GM20431 (cell line): ENCODE measurements around the gene NDUFB10.

Experiments
- in situ Hi-C: fragments of 300-500 bp; cut with MseI, MboI; formaldehyde crosslinking; loops from one replicate; pipeline ENCODE4 v1.15.0; 2020; ENCODE audit warnings: low sequenced_read_pairs; ENCODE audit not compliant: unreplicated experiment

NDUFB10 gene

GRCh38 chr16:2009164-2009711 is 49.9 kb downstream of the NDUFB10 start:
- in situ Hi-C loops = no loop called here

GRCh38 chr16:2009791-2010510 is 50.6 kb downstream of the NDUFB10 start, which contains the start of gene ZNF598:
TSS of gene ZNF598 (minus strand) at chr16:2009821.
- in situ Hi-C loops = no loop called here
